Type B pancreatic cell (in vitro differentiated cells): ENCODE measurements around the gene P4HB. TPM values are rescaled to one million over a fixed set of nuclear protein-coding genes. Genes with fewer than 3 reads are reported as not detected.

ENCODE experiments used
- DNase-seq: peaks from one replicate; pipeline ENCODE4 v3.0.0; 2021; ENCODE audit warnings: mixed read lengths; ENCODE audit not compliant: unreplicated experiment; ENCODE audit errors: extremely low spot score
- H3K27ac Mint-ChIP-seq: 2 replicates; pipeline ENCODE4 v1.8.0; 2021; ENCODE audit warnings: mild to moderate bottlenecking, mixed read lengths
- H3K27me3 Mint-ChIP-seq: 2 replicates; pipeline ENCODE4 v1.8.0; 2021; ENCODE audit warnings: mixed read lengths
- H3K36me3 Mint-ChIP-seq: 2 replicates; pipeline ENCODE4 v1.8.0; 2021; ENCODE audit warnings: mixed read lengths
- H3K4me1 Mint-ChIP-seq: one replicate; pipeline ENCODE4 v1.8.0; 2021; ENCODE audit warnings: mixed read lengths; ENCODE audit not compliant: unreplicated experiment
- H3K4me3 Mint-ChIP-seq: 2 replicates; pipeline ENCODE4 v1.8.0; 2021; ENCODE audit warnings: mild to moderate bottlenecking, mixed read lengths
- H3K9me3 Mint-ChIP-seq: 2 replicates; pipeline ENCODE4 v1.8.0; 2021; ENCODE audit warnings: mixed read lengths
- CTCF ChIP-seq: fragments of 200-600 bp; sonication (generic); conservative IDR thresholded peaks from 2 replicates; pipeline ENCODE4 v1.5.0; 2021; ENCODE audit warnings: antibody characterized with exemption, mild to moderate bottlenecking
- total RNA-seq: library from RNA; stranded (reverse); gene quantifications from 2 replicates; pipeline ENCODE4 v1.2.1, GENCODE V29; 2021; ENCODE audit warnings: low replicate concordance

The P4HB gene
- total RNA-seq, 1 donor from 2014 or later = 555 TPM

- Mint-ChIP-seq H3K27ac (peak overlapping the region; percentile 72), H3K9me3 (no peaks in the 10 kb centered on the region), H3K27me3 (peaks cover 3% of the 10 kb centered on the region), H3K4me1 (peaks cover 21% of the 10 kb centered on the region), H3K4me3 (peak overlapping the region; percentile 80), H3K36me3 (peaks cover 19% of the 10 kb centered on the region)
- DNase-seq = no peak
- no peak for TF ChIP-seq CTCF
Measured at GRCh38 chr17:81863833-81864768, 3.8 kb upstream of the P4HB start.

GRCh38 chr17:81863123-81863675 is 2.9 kb upstream of the P4HB start:
- TF ChIP-seq CTCF = no peak
- H3K27me3 Mint-ChIP-seq = peaks cover 3% of the 10 kb centered on the region
- H3K36me3 Mint-ChIP-seq = peaks cover 19% of the 10 kb centered on the region
- H3K4me3 Mint-ChIP-seq = peak overlapping the region; percentile 80
- H3K9me3 Mint-ChIP-seq = no peaks in the 10 kb centered on the region
- peak overlapping the region; percentile 72 for H3K27ac Mint-ChIP-seq
- peaks cover 21% of the 10 kb centered on the region for H3K4me1 Mint-ChIP-seq
- no peak for DNase-seq

GRCh38 chr17:81860756-81861568 is 627 bp upstream of the P4HB start:
- TF ChIP-seq CTCF = no peak
- Mint-ChIP-seq H3K9me3 (no peaks in the 10 kb centered on the region), H3K4me3 (peak overlapping the region; percentile 96), H3K4me1 (peaks cover 14% of the 10 kb centered on the region), H3K27me3 (peaks cover 3% of the 10 kb centered on the region), H3K27ac (peak overlapping the region; percentile 99), H3K36me3 (peaks cover 23% of the 10 kb centered on the region)
- DNase-seq = peak; percentile 99

GRCh38 chr17:81858967-81859905 is 1.1 kb downstream of the P4HB start:
- peak overlapping the region; percentile 96 for H3K4me3 Mint-ChIP-seq
- H3K36me3 Mint-ChIP-seq = peaks cover 23% of the 10 kb centered on the region
- peaks cover 3% of the 10 kb centered on the region for H3K27me3 Mint-ChIP-seq
- H3K9me3 Mint-ChIP-seq = no peaks in the 10 kb centered on the region
- no peak for DNase-seq
- H3K27ac Mint-ChIP-seq = peak overlapping the region; percentile 91
- TF ChIP-seq CTCF = no peak
- peaks cover 14% of the 10 kb centered on the region for H3K4me1 Mint-ChIP-seq
